ENCODE results near the gene OR51B4. TPM values are rescaled to one million over a fixed set of nuclear protein-coding genes. Genes with fewer than 3 reads are reported as not detected.

OR51B4 gene
- total RNA-seq, 1 experiment from 2014 or later, result 43.7 TPM

GRCh38 chr11:5283086-5283485, 18.7 kb downstream of the OR51B4 start:
- no peaks in the 10 kb centered on the region for H3K9me2 ChIP-seq (ENCODE audit: insufficient read depth)
- no peaks in the 10 kb centered on the region for H4K20me1 ChIP-seq (ENCODE audit: insufficient read depth)
- TF ChIP-seq SP1 (IDR thresholded peaks at IDR 0.05; ENCODE audit: low read depth) (no peak), CBX3 (IDR thresholded peaks at IDR 0.05; ENCODE audit: low read depth) (no peak), ELF1 (IDR thresholded peaks at IDR 0.05; ENCODE audit: borderline replicate concordance, low read depth) (no peak), JUND (IDR thresholded peaks at IDR 0.05) (no peak), FOSL1 (IDR thresholded peaks at IDR 0.05; ENCODE audit: low read depth) (no peak), SIN3A (IDR thresholded peaks at IDR 0.05; ENCODE audit: low read depth) (no peak), ATF3 (IDR thresholded peaks at IDR 0.05) (no peak), YY1 (IDR thresholded peaks at IDR 0.05; ENCODE audit: extremely low read depth, insufficient replicate concordance, low read depth, low read length) (no peak), ZBTB33 (IDR thresholded peaks at IDR 0.05; ENCODE audit: extremely low read depth, insufficient replicate concordance, low read length) (no peak)
- H3K27ac ChIP-seq (ENCODE audit: low read depth, low read length), result no peak overlapping the region
- H3K36me3 ChIP-seq (ENCODE audit: control insufficient read depth in 1 of 2, insufficient read depth in 2 of 2, low read length in 2 of 2), result no peaks in the 10 kb centered on the region; a peak in 1 of 4 replicates
- BruUV-seq (replicated peaks), result no TSS peak
- ATAC-seq (no peak), DNase-seq (ENCODE audit: low read depth, low spot score) (no peak)
- intact Hi-C loops (cut with micrococcal nuclease), result no loop called here
- peaks cover 18 to 39% of the 10 kb centered on the region in 2 experiments for H3K4me1 ChIP-seq (ENCODE audit: control insufficient read depth in 1 of 2, insufficient read depth in 2 of 2, low read length in 2 of 2)
- H3K4me3 ChIP-seq (replicated peaks in 1 of 2; ENCODE audit: low read depth in 1 of 2, low read length in 2 of 2), result no peak overlapping the region
- ChIA-PET CTCF (interaction anchor here (1.0 kb wide), 1 partner anchor 8 kb away, joined by 3 read pairs; no protein-coding TSS in a partner anchor), POLR2A (no interaction called here), RAD21 (ENCODE audit: low non-redundant PET in 1 of 2, low total read pairs in 2 of 2, uncharacterized antibody in 2 of 2, unreplicated experiment in 2 of 2) (no interaction called here)
- no peaks in the 10 kb centered on the region for H3K79me2 ChIP-seq (ENCODE audit: insufficient read depth, low read length)
- no peak overlapping the region for H3K9ac ChIP-seq (ENCODE audit: low read length)
- H3K27me3 ChIP-seq (ENCODE audit: insufficient read depth, low read length), result no peaks in the 10 kb centered on the region
- H3K4me2 ChIP-seq (ENCODE audit: low read length), result no peak overlapping the region
- H2AFZ ChIP-seq (ENCODE audit: low read depth, low read length, poor library complexity, severe bottlenecking), result no peak overlapping the region
- no peaks in the 10 kb centered on the region for H3K9me3 ChIP-seq (ENCODE audit: control insufficient read depth in 1 of 2, insufficient read depth in 1 of 2, low read depth in 1 of 2, low read length in 2 of 2)
